Amniotic epithelial cell (primary cell): ENCODE measurements around the gene ARHGAP8.
"Not testable (repeated sequence)": the region's sequence is repeated elsewhere in the genome, so short reads cannot be mapped to it uniquely, and the experiment has no call there.

Source experiments
- DNase-seq: peaks from one replicate; pipeline ENCODE4 v3.0.0-alpha.2; 2010; ENCODE audit warnings: low read depth

ARHGAP8 gene

DNA sequence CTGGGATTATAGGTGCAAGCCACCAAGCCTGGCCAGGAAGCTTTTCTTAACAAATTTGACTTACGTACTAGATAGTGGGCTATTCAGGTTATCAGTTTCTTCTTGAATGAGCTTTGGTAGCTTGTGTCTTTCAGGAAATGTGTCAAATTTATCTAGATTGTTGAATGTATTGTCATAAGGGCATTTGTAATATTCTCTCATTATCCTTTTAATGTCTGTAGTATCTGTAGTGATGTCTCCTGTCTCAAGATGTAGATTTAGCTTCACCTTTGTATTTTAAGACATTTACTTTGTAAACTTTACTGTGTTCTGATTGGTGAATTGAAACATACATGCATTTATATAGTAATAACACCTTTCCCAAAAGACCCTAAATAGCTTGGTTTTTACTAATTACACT is 20.7 kb downstream of the ARHGAP8 start:
- no peak for DNase-seq

DNA sequence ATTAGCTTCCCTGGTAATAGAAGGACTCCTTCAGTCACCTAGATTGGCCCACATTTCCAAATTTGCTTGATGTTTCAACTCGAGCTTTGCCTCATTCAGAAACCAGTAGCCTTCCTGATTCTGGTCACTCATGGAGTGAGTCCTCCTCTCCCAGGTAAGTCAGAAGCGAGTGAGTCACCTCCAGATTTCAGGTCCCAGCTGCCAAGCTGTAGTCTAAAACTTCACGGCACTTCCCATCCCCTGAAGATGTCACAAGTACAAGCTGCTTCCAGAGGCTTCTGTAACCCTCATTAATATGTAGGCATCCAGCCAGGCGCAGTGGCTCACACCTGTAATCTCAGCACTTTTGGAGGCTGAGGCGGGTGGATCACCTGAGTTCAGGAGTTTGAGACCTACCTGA is 23.5 kb downstream of the ARHGAP8 start:
- no peak for DNase-seq

DNA sequence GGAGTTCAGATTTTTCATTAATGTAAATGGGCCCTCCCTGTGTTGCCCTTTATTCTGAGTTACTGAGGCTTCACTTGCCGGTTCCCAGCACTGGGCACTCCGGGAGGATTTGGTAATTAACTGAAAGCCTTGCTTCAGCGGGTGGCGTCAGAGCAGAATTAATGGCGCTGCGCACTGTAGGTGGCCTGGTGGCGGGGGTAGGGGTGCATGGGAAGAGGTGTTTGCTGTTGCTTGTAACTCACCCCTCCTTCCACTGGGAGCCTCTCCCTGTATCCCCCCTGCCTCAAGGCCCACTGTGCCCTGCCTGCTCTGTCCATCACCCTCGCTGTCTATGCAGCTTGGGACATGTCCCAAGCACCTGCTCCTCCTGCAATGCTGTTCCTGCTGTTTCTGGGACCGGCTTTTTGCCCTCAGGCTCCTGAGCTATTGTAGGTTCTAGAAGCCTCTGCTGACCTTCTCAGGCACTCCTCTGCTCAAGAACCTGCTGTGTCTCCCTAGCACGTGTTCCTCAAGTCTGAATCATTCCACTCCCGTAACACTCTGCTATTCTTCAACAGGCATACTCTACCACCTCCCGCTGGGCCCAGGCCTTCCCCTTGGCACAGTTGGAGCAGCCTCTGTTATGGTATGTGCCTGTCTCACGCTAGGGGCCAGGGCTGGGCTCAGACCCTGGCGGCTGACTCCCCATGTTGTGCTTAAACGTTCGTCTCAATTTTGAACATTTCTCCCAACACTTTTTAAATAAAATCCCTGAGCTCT is 24.4 kb downstream of the ARHGAP8 start:
- no peak for DNase-seq

DNA sequence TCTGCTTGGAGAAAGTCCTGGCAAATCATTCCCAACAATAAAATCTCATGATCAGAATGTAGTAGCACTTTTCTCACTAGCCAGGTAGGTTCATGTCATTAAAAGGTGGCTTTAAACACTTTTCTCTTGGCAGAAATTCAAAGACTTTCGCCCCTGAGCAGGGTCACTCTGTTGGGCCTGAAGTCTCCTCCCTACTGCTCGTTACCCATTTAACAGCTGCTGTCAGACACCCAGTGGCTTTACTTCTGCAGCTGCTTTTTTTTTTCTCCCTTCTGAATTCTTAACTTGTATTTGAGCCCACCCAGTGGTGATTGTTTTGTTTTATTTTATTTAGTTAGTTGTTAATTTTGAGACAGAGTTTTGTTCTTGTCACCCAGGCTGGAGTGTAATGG is 25.0 kb downstream of the ARHGAP8 start:
- no peak for DNase-seq

- DNase-seq = no peak
Observed at GRCh38 chr22:44780876-44781449, 28.6 kb downstream of the ARHGAP8 start.

- DNase-seq = no peak
Observed at GRCh38 chr22:44782363-44782963, 30.1 kb downstream of the ARHGAP8 start.

- DNase-seq = no peak
Observed at GRCh38 chr22:44783091-44783490, 30.7 kb downstream of the ARHGAP8 start.

DNA sequence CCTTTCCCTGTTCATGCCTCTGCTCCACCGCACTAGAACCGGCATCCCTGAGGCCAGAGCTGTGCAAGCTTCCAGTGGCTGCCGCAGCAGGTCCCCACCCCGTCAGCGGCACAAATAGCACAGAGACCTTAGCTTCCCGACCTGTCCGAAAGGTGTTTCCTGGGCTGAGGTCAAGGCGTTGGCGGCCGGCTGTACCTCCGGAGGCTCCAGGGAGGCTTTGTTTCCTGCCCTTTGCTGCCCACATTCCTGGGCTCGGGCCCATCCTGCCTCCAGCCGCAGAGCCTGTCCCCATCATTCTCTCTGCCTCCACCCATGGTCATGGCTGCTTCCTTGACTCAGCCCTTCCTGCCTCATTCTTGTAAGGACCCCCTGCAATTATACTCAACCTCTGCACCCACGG is 31.2 kb downstream of the ARHGAP8 start:
- no peak for DNase-seq

DNA sequence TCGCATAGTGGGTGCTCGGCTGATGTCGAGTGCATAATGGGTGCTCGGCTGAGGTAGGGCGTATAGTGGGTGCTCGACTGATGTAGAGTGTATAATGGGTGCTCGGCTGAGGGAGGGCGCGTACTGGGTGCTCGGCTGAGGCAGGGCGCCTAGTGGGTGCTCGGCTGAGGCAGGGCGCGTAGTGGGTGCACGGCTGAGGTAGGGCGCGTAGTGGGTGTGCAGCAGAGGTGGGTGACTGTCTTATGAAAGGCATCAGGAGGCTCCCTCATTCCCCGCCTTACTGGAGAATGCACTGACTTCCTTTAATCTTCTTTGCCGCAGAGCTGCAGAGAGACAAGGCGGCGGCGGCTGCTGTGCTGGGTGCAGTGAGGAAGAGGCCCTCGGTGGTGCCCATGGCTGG is 33.8 kb downstream of the ARHGAP8 start:
- no peak for DNase-seq

- no peak for DNase-seq
Observed at GRCh38 chr22:44786610-44787009, 34.2 kb downstream of the ARHGAP8 start.

DNA sequence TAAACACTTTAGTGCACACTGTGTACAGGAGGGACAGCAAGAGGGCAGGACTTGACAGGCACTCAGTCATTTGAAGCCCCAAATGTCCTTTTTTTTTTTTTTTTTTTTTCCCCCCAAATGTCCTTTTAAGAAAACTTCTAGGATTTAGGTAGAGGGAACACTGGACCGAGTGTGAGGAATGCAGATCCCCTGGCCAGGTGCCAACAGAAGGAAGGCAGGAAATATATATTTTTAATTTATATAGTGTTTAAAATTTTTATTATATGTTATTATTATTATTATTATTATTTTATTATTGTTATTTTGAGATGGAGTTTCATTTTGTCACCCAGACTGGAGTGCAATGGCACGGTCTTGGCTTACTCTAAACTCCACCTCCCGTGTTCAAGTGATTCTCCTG is 35.5 kb downstream of the ARHGAP8 start:
- no peak for DNase-seq

GRCh38 chr22:44793106-44793505 is 40.7 kb downstream of the ARHGAP8 start:
- no peak for DNase-seq

GRCh38 chr22:44793506-44794172 is 41.3 kb downstream of the ARHGAP8 start:
- DNase-seq = no peak

DNA sequence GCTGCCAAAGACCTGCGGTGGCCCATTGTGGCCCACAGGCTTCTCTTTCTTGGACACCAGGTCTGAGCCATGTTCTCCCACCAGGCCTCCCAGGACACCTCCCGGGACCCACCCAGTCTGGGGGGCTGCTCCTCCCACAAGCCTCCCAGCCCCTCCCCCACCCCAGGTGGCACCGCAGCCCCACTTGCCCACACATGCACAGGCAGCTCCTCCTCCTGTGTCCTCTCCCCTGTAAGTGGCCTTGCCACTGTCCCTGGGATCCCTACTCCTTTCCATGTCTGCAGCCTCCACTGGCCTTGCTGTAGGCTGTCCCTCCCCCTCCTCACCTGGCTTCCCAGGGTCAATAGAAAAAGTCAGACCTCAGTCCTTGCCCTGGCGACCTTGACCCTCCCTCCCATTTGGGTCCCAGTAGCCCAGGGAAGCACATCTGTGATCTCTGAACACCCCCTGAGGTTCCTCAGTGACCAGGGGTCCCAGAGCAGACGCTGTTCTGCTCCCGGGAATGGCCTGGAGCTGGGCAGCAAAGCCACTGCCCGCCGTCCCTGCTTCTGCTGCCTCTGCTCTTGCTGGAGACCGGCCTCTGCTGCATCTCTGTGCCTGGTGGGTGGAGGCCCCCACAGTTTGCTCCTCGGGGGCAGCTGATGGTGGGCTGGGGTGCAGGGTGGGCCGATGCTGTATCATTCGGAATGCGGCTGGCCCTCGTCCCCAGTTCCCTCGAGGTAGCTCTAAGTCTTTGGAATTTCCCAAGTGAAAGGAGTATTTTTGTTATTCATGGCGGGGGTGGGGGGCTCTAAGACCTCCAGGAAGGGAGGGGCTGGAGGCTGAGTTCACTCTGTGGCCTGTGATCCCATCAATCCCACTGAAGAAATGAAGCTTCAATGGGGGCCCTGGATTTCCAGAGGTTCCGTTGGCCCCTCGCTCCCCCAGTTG is 43.6 kb downstream of the ARHGAP8 start:
- no peak for DNase-seq

- no peak for DNase-seq
Observed at GRCh38 chr22:44797181-44797725, 44.9 kb downstream of the ARHGAP8 start.

GRCh38 chr22:44799077-44799945 is 46.9 kb downstream of the ARHGAP8 start:
- DNase-seq = no peak

DNA sequence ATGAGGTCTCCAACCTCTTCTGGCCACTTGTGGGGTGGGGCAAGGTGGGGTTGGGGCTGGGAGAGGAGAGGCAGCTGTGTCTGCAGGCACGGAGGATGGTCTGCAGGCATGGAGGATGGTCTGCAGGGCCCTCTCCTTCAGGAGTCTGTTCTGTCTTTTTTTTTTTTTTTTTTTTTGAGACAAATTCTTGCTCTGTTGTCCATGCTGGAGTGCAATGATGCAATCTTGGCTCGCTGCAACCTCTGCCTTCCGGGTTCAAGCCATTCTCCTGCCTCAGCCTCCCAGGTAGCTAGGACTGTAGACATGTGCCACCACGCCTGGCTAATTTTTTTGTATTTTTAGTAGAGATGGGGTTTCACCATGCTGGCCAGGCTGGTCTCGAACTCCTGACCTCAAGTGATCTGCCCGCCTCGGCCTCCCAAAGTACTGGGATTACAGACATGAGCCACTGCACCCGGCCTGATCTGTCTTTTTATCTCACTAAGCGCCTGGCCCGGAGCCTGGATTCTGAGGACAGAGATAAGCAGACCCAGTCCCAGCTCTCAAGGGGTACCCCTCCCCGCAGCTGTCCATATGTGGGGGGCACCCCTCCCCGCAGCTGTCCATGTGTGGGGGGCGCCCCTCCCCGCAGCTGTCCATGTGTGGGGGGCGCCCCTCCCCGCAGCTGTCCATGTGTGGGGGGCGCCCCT is 47.7 kb downstream of the ARHGAP8 start:
- DNase-seq = not testable (repeated sequence)

DNA sequence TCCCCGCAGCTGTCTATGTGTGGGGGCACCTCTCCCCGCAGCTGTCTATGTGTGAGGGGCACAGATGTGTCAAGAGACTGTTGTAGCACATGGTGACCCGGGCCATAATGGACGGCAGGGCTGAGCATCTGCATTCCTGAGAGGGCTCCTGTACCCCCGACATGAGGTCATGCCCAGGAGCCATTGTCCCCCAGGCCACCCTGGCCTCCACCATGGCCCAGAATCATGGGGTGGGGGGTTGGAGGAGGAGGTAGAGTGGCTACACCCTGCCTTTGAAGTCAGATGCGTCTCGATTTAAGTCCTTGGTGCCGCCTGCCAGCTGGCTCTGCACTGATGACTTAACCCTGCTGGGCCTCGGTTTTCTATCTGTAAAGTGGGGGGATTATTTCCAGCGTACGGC is 49.1 kb downstream of the ARHGAP8 start:
- DNase-seq = no peak

DNA sequence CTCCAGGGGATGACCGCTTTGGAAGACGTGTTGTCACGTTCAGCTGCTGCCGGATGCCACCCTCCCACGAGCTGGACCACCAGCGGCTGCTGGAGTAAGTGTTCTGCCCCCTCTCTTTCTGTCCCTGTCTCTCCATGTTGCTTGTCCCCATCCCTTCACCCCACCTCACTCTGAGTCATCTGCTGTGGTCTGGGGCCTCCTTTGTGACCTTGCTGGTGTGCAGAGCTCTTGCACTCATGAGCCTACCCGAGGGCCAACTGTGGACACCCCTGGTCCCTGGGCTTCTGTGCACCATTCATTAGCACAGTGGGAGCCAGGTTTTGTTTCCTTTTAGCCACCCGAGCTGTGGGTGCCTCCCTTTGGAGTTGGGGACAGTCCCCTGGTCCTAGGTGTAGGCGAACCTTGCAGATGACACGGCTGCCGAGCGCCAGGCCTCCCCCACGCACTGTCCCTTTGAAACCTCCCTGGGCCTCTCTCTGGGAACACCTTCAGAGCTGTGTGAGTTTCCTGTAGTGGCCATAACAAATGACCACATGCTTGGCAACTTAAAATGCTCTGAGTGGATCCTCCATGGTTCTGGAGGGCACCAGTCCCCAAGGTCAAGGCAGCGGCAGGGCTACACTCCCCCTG is 49.8 kb downstream of the ARHGAP8 start:
- no peak for DNase-seq

DNA sequence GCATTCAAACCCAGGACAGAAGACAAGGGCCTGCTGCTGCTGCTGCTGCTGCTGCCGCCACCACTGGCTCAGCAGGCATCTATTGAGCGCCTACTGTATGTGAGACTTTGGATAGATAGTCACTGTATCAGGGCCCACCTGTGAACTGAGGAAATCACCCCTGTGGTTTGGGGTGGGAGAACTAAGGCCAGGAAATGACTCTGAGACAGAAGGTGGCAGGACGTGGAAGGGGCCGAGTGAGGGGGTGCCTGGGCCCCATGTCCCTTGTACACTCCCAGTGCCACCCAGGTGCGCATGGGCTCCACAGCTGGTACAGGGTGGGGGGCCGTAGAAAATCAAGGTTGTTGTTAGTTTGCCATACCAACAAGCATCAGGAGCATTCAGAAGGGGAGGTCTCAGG is 50.6 kb downstream of the ARHGAP8 start:
- no peak for DNase-seq
